ENCODE results near the gene C1QC. TPM values are rescaled to one million over a fixed set of nuclear protein-coding genes. Genes with fewer than 3 reads are reported as not detected.

The C1QC gene
- total RNA-seq, 4 donors from 2014 or later: 23.0 to 395 (median 169) TPM

DNA sequence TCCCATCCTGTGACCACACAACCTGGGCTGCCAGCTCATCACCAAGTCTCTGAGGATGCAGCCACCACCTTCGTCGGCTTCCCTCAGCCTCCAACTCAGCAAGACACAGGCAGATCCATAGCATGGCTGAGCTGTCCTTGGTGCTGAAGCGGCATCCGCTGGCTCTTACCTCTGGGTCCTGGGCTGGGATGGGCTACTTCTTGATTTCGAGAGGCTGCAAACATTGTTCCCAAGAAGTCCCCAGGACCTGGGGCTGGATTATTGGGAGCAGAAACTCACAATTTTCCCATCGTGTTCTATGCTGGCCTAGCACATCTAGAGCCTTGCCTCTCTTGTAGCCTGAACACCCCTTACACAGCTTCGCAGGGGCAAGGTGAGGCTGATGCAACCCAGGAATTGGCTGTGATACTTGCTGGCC lies 31.9 kb upstream of the C1QC start:
- no peak for TF ChIP-seq POLR2AphosphoS5 (IDR thresholded peaks at IDR 0.05)
- TF ChIP-seq POLR2A (IDR thresholded peaks at IDR 0.05): no peak
- TF ChIP-seq, protein P1, sequence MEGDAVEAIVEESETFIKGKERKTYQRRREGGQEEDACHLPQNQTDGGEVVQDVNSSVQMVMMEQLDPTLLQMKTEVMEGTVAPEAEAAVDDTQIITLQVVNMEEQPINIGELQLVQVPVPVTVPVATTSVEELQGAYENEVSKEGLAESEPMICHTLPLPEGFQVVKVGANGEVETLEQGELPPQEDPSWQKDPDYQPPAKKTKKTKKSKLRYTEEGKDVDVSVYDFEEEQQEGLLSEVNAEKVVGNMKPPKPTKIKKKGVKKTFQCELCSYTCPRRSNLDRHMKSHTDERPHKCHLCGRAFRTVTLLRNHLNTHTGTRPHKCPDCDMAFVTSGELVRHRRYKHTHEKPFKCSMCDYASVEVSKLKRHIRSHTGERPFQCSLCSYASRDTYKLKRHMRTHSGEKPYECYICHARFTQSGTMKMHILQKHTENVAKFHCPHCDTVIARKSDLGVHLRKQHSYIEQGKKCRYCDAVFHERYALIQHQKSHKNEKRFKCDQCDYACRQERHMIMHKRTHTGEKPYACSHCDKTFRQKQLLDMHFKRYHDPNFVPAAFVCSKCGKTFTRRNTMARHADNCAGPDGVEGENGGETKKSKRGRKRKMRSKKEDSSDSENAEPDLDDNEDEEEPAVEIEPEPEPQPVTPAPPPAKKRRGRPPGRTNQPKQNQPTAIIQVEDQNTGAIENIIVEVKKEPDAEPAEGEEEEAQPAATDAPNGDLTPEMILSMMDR (IDR thresholded peaks at IDR 0.05): no peak
- no peak for TF ChIP-seq EP300 (IDR thresholded peaks at IDR 0.05)
- H3K27ac ChIP-seq: no peak overlapping the region
- no peaks in the 10 kb centered on the region for H3K36me3 ChIP-seq
- peaks cover 100% of the 10 kb centered on the region for H3K27me3 ChIP-seq
- no peak for ATAC-seq
- H3K9me3 ChIP-seq: no peaks in the 10 kb centered on the region
- no peak overlapping the region for H3K4me3 ChIP-seq
- H3K4me1 ChIP-seq: no peaks in the 10 kb centered on the region
- 13% methylated on average over 3 of the region's 7 CpGs; no CpG with 5 or more reads in 1 of the 2 donors for WGBS, 2 donors (ENCODE audit: low coverage in 1 of 2)

DNA sequence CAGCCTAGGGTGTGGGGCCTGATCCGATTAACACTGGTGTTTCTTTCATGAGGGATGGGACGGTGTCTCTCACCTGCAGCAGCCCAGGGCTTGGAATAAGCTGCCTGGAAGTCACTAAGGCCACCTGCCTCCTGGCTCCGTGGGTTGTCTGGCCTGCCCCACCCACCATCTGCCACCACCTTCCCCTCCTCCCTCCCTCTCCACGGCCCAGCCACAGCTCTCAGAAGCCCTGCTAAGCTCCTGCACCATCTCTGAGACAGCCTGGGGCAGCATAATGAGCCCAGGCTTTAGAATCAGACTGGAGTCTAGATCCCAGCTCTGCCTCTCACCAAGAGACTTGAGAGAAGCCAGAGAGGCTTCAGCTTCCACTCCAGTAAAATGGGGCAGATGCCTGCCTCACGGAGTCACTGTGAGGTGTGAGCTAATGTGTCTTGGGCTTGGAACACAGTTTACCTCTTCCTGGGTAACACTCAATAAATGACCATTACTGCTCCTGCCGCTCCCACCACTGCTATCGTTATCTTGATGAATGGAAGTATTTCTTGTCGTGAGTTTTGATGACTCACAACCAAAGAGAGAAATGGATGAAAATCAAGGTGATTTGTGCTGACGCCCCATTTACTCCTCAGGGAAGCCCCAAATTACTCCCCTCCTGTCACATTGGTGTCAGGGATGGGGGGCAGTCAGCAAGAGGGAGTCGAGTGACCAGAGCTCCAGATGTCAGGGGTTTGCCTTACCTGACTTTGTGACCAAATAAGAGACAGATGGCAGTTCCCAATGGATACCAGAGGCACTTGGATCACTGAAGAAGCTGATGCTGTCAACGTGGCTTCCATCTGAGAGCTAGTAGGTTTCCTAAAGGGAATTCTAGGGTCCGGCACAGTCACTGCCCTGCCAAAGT lies 30.5 kb upstream of the C1QC start:
- Histone ChIP-seq H3K27ac (no peak overlapping the region), H3K4me3 (no peak overlapping the region), H3K36me3 (no peaks in the 10 kb centered on the region), H3K4me1 (no peaks in the 10 kb centered on the region), H3K27me3 (peaks cover 99% of the 10 kb centered on the region), H3K9me3 (no peaks in the 10 kb centered on the region)
- TF ChIP-seq EP300 (IDR thresholded peaks at IDR 0.05) (no peak), POLR2A (IDR thresholded peaks at IDR 0.05) (no peak), POLR2AphosphoS5 (IDR thresholded peaks at IDR 0.05) (no peak)
- TF ChIP-seq, protein P1 (IDR thresholded peaks at IDR 0.05): no peak
- 33 to 62% methylated on average over 4 to 7 of the region's 12 CpGs for WGBS, 2 donors (ENCODE audit: low coverage in 1 of 2)
- ATAC-seq: no peak

DNA sequence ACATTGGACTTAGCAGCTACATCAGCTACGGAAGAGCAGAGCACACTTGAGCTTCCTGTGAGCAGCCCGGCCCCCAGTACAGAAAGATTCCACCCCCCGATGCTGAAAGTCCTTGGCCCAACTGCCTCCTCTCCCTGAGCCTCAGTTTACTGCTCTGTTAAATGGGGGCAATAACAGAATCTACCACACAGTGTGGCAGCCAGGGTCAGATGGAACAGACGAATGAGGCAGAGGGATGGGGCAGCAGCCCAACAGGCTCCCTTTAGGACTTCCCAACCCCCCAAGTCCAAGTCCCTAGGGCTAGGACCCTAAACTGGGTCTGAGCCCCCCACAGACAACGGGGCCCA lies 29.9 kb upstream of the C1QC start:
- TF ChIP-seq EP300 (IDR thresholded peaks at IDR 0.05): no peak
- TF ChIP-seq, protein P1 (IDR thresholded peaks at IDR 0.05): no peak
- no peak for TF ChIP-seq POLR2AphosphoS5 (IDR thresholded peaks at IDR 0.05)
- no peak for TF ChIP-seq POLR2A (IDR thresholded peaks at IDR 0.05)
- H3K9me3 ChIP-seq: no peaks in the 10 kb centered on the region
- H3K4me3 ChIP-seq: no peak overlapping the region
- H3K27ac ChIP-seq: no peak overlapping the region
- peaks cover 99% of the 10 kb centered on the region for H3K27me3 ChIP-seq
- no peak for ATAC-seq
- no CpG with 5 or more reads among the region's 5 CpGs for WGBS, 2 donors (ENCODE audit: low coverage in 1 of 2)
- no peaks in the 10 kb centered on the region for H3K36me3 ChIP-seq
- H3K4me1 ChIP-seq: no peaks in the 10 kb centered on the region

DNA sequence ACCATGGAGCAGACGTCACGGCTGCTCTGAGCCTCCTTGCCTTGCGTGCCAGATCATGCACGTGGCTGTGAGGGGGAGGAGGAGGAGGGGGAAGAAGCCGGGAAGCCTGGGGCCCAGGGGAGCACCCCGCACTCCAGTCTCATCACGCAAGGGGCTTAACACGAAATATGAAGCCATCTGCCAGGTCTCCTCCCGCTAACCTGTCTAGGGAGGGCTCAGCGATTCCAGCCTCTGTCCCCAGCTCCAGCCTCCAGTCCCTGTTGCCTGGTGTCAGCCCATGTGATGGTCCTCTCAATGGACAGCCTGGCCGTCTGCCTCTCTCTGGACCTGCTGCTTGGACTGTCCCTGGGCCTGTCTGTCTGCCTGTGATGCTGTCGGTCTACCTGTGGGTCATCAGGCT lies 29.5 kb upstream of the C1QC start:
- H3K4me3 ChIP-seq: no peak overlapping the region
- no peak for ATAC-seq
- no peaks in the 10 kb centered on the region for H3K4me1 ChIP-seq
- H3K27me3 ChIP-seq: peaks cover 99% of the 10 kb centered on the region
- 30 to 49% methylated on average over 2 to 6 of the region's 12 CpGs for WGBS, 2 donors (ENCODE audit: low coverage in 1 of 2)
- TF ChIP-seq, protein P1 (IDR thresholded peaks at IDR 0.05): no peak
- no peak for TF ChIP-seq EP300 (IDR thresholded peaks at IDR 0.05)
- no peak for TF ChIP-seq POLR2AphosphoS5 (IDR thresholded peaks at IDR 0.05)
- no peak for TF ChIP-seq POLR2A (IDR thresholded peaks at IDR 0.05)
- no peaks in the 10 kb centered on the region for H3K36me3 ChIP-seq
- no peaks in the 10 kb centered on the region for H3K9me3 ChIP-seq
- H3K27ac ChIP-seq: no peak overlapping the region

DNA sequence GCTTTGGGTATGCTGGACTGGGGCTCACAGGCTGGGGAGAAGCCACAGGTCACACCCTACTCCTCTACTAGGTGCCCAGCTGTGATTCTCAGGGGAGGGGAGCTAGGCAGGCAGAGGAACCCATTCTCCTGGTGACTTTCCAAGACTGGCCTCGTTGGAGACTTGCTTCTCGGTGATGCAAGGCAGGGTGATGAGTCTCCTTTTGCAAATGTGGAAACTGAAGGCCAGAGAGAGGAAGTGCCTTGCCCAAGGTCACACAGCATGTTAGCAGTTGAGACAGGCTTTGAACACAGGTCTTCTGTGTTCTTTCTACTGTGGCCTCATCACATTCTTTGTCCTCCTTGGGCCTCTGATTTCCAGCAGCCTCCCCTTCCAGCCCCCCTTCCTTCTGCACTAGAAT lies 27.5 kb upstream of the C1QC start:
- ATAC-seq: no peak
- H3K9me3 ChIP-seq: no peaks in the 10 kb centered on the region
- peaks cover 99% of the 10 kb centered on the region for H3K27me3 ChIP-seq
- no CpG with 5 or more reads among the region's 2 CpGs for whole genome bisulfite sequencing, 2 donors (ENCODE audit: low coverage in 1 of 2)
- no peaks in the 10 kb centered on the region for H3K36me3 ChIP-seq
- no peak for TF ChIP-seq EP300 (IDR thresholded peaks at IDR 0.05)
- TF ChIP-seq, protein P1 (IDR thresholded peaks at IDR 0.05): no peak
- no peak for TF ChIP-seq POLR2AphosphoS5 (IDR thresholded peaks at IDR 0.05)
- no peak for TF ChIP-seq POLR2A (IDR thresholded peaks at IDR 0.05)
- no peak overlapping the region for H3K27ac ChIP-seq
- no peak overlapping the region for H3K4me3 ChIP-seq
- no peaks in the 10 kb centered on the region for H3K4me1 ChIP-seq
